ENCODE results near the gene JUND. TPM values are rescaled to one million over a fixed set of nuclear protein-coding genes. Genes with fewer than 3 reads are reported as not detected.

JUND gene
- polyA plus RNA-seq, 1 of the 3 experiments (the other 2 are of a cell fraction) = 115 TPM

DNA sequence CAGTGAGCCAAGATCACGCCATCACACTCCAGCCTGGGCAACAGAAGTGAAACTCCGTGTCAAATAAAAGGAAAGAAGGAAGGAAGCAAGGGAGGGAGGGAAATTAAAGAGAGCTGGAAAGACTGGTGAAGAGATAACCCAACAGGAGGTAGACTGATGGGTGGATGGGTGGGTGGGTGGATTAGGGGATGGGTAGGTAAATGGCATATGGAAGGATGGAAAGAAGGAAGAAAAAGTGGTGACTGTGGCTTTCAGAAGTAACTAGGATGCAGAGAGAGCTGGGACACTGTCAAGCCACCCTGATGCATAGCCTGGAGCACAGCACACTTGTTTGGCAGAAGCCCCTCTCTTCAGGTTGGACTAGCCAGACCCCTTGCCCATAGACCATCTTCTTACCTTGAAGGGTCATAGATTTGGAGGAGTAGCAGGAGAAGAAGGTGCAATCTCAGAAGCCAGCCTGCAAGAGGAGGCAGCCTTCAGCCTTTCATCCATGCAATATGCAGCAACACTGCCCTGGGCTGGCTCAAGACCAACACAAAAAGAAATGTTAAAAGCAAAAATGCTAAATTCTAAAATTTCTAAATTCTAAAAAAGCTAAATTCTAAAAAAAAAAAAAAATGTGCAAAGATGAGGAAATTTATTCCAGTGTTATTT, 12.2 kb downstream of the JUND start:
- no peaks in the 10 kb centered on the region for H3K4me1 ChIP-seq (ENCODE audit: control insufficient read depth in 1 of 2, insufficient read depth in 2 of 2, low read depth in 1 of 2, low read length in 1 of 2)
- peaks cover 10% of the 10 kb centered on the region for H3K79me2 ChIP-seq (ENCODE audit: insufficient read depth)
- 85% methylated on average over 2 of the region's 2 CpGs for WGBS (ENCODE audit: low lambda C conversion rate)
- no peaks in the 10 kb centered on the region for H3K9me2 ChIP-seq
- H4K20me1 ChIP-seq (ENCODE audit: insufficient read depth) = peaks cover 43% of the 10 kb centered on the region
- H3K27me3 ChIP-seq (ENCODE audit: insufficient read depth) = no peaks in the 10 kb centered on the region
- no peak overlapping the region for H2AFZ ChIP-seq (ENCODE audit: low read depth)
- no peak overlapping the region for H3K27ac ChIP-seq (ENCODE audit: low read depth in 2 of 2, low read length in 1 of 2)
- no peak for TF ChIP-seq ELF1 (IDR thresholded peaks at IDR 0.05)
- TF ChIP-seq RXRA (IDR thresholded peaks at IDR 0.05; ENCODE audit: borderline replicate concordance, low read depth) = no peak
- no peak for TF ChIP-seq SMC3 (IDR thresholded peaks at IDR 0.05; ENCODE audit: low read depth, low read length)
- TF ChIP-seq TEAD4 (IDR thresholded peaks at IDR 0.05; ENCODE audit: borderline replicate concordance, insufficient read depth) = no peak
- TF ChIP-seq, protein P1, sequence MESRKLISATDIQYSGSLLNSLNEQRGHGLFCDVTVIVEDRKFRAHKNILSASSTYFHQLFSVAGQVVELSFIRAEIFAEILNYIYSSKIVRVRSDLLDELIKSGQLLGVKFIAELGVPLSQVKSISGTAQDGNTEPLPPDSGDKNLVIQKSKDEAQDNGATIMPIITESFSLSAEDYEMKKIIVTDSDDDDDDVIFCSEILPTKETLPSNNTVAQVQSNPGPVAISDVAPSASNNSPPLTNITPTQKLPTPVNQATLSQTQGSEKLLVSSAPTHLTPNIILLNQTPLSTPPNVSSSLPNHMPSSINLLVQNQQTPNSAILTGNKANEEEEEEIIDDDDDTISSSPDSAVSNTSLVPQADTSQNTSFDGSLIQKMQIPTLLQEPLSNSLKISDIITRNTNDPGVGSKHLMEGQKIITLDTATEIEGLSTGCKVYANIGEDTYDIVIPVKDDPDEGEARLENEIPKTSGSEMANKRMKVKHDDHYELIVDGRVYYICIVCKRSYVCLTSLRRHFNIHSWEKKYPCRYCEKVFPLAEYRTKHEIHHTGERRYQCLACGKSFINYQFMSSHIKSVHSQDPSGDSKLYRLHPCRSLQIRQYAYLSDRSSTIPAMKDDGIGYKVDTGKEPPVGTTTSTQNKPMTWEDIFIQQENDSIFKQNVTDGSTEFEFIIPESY (IDR thresholded peaks at IDR 0.05; ENCODE audit: borderline replicate concordance, low read depth) = no peak
- TF ChIP-seq, protein P2, sequence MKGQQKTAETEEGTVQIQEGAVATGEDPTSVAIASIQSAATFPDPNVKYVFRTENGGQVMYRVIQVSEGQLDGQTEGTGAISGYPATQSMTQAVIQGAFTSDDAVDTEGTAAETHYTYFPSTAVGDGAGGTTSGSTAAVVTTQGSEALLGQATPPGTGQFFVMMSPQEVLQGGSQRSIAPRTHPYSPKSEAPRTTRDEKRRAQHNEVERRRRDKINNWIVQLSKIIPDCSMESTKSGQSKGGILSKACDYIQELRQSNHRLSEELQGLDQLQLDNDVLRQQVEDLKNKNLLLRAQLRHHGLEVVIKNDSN (IDR thresholded peaks at IDR 0.05; ENCODE audit: borderline replicate concordance, low read depth) = no peak
- TF ChIP-seq, protein P3, sequence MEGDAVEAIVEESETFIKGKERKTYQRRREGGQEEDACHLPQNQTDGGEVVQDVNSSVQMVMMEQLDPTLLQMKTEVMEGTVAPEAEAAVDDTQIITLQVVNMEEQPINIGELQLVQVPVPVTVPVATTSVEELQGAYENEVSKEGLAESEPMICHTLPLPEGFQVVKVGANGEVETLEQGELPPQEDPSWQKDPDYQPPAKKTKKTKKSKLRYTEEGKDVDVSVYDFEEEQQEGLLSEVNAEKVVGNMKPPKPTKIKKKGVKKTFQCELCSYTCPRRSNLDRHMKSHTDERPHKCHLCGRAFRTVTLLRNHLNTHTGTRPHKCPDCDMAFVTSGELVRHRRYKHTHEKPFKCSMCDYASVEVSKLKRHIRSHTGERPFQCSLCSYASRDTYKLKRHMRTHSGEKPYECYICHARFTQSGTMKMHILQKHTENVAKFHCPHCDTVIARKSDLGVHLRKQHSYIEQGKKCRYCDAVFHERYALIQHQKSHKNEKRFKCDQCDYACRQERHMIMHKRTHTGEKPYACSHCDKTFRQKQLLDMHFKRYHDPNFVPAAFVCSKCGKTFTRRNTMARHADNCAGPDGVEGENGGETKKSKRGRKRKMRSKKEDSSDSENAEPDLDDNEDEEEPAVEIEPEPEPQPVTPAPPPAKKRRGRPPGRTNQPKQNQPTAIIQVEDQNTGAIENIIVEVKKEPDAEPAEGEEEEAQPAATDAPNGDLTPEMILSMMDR (IDR thresholded peaks at IDR 0.05) = no peak
- no peak for TF ChIP-seq NRF1 (IDR thresholded peaks at IDR 0.05; ENCODE audit: low read depth, low read length)
- TF ChIP-seq POLR2AphosphoS5 (IDR thresholded peaks at IDR 0.05; ENCODE audit: low read depth, low read length) = no peak
- TF ChIP-seq, protein P4, sequence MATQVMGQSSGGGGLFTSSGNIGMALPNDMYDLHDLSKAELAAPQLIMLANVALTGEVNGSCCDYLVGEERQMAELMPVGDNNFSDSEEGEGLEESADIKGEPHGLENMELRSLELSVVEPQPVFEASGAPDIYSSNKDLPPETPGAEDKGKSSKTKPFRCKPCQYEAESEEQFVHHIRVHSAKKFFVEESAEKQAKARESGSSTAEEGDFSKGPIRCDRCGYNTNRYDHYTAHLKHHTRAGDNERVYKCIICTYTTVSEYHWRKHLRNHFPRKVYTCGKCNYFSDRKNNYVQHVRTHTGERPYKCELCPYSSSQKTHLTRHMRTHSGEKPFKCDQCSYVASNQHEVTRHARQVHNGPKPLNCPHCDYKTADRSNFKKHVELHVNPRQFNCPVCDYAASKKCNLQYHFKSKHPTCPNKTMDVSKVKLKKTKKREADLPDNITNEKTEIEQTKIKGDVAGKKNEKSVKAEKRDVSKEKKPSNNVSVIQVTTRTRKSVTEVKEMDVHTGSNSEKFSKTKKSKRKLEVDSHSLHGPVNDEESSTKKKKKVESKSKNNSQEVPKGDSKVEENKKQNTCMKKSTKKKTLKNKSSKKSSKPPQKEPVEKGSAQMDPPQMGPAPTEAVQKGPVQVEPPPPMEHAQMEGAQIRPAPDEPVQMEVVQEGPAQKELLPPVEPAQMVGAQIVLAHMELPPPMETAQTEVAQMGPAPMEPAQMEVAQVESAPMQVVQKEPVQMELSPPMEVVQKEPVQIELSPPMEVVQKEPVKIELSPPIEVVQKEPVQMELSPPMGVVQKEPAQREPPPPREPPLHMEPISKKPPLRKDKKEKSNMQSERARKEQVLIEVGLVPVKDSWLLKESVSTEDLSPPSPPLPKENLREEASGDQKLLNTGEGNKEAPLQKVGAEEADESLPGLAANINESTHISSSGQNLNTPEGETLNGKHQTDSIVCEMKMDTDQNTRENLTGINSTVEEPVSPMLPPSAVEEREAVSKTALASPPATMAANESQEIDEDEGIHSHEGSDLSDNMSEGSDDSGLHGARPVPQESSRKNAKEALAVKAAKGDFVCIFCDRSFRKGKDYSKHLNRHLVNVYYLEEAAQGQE (IDR thresholded peaks at IDR 0.05; ENCODE audit: low read depth, low read length) = no peak
- no peak for TF ChIP-seq RAD21 (IDR thresholded peaks at IDR 0.05; ENCODE audit: low read length)
- TF ChIP-seq MEF2A (IDR thresholded peaks at IDR 0.05; ENCODE audit: borderline replicate concordance, low read depth) = no peak
- H3K4me2 ChIP-seq = no peak overlapping the region
- ChIA-PET POLR2A (no interaction called here), CTCF (interaction anchor here (0.6 to 6.2 kb wide), 5 partner anchors 11 to 426 kb away, joined by 3 to 56 read pairs (median 4); partner anchors contain the start of gene JUND)
- H3K9me3 ChIP-seq = no peaks in the 10 kb centered on the region
- H3K9ac ChIP-seq = no peak overlapping the region
- peaks cover 18% of the 10 kb centered on the region for H3F3A ChIP-seq (replicated peaks; ENCODE audit: insufficient read depth)
- H3K4me3 ChIP-seq (ENCODE audit: low read depth in 2 of 2, low read length in 1 of 2) = no peak overlapping the region
- DNase-seq = no peak
- H3K36me3 ChIP-seq (replicated peaks in 1 of 2; ENCODE audit: control insufficient read depth in 1 of 2, insufficient read depth in 2 of 2, low read length in 1 of 2) = peaks cover 6 to 23% of the 10 kb centered on the region in 2 experiments
